HepG2 (cell line): ENCODE results near the gene PHACTR1. TPM values are rescaled to one million over a fixed set of nuclear protein-coding genes. Genes with fewer than 3 reads are reported as not detected.

Experiments
- GABPA ChIP-seq, 2 experiments: IDR thresholded peaks; 2 replicates each; pipeline ENCODE4 v1.6.1; 2011 to 2016; ENCODE audit warnings: low read depth in 2 of 2, low read length in 1 of 2, missing biosample characterization in 1 of 2, missing genetic modification characterization in 1 of 2
- SOX5 ChIP-seq: IDR thresholded peaks from 2 replicates; pipeline ENCODE4 v1.6.1; 2016; ENCODE audit warnings: borderline replicate concordance
- TCF7L2 ChIP-seq: IDR thresholded peaks from 2 replicates; pipeline ENCODE4 v1.6.1; 2011; ENCODE audit warnings: mild to moderate bottlenecking, low read depth, low read length, moderate library complexity
- ZNF253 ChIP-seq: sonication (generic); formaldehyde crosslinking; IDR thresholded peaks from 2 replicates; pipeline ENCODE4 v1.8.0; 2022; ENCODE audit warnings: mild to moderate bottlenecking, missing genetic modification reagents, borderline replicate concordance
- ZNF317 ChIP-seq: sonication (generic); formaldehyde crosslinking; IDR thresholded peaks from 2 replicates; pipeline ENCODE4 v1.5.0; 2020; ENCODE audit warnings: mild to moderate bottlenecking, missing genetic modification reagents
- ZNF660 ChIP-seq: sonication (generic); formaldehyde crosslinking; IDR thresholded peaks from 2 replicates; pipeline ENCODE4 v1.5.1; 2020; ENCODE audit warnings: mild to moderate bottlenecking, low read depth, missing genetic modification reagents, borderline replicate concordance
- ZNF670 ChIP-seq: sonication (generic); formaldehyde crosslinking; IDR thresholded peaks from 2 replicates; pipeline ENCODE4 v1.8.0; 2022; ENCODE audit warnings: mild to moderate bottlenecking, missing genetic modification reagents, borderline replicate concordance
- polyA plus RNA-seq, 8 experiments: library from polyadenylated mRNA; depleted of rRNA in 3 of 8; stranded (reverse) in 7 of 8; unstranded in 1 of 8; fragments of >200 nt; fragmentation: Illumina TruSeq in 4 of 8; extraction: Trizol in 4 of 8; gene quantifications; 2 replicates each; pipeline versions ENCODE4 v1.2.1 to v1.2.3, GENCODE V29; 2011 to 2016; ENCODE audit warnings: low read depth in 4 of 8, missing spikeins in 1 of 8, mixed read lengths in 1 of 8; ENCODE audit not compliant: insufficient read depth in 1 of 8
- total RNA-seq, 5 experiments: library from RNA; depleted of rRNA; stranded (reverse); fragments of >200 nt; fragmentation: Illumina TruSeq; extraction: Trizol; gene quantifications; 2 replicates each; pipeline ENCODE4 v1.2.3, GENCODE V29; 2016; ENCODE audit warnings: low read depth in 1 of 5
- TF ChIP-seq, protein P1 (sequence below): sonication (generic); formaldehyde crosslinking; IDR thresholded peaks from 2 replicates; pipeline ENCODE4 v1.4.0; 2020; ENCODE audit warnings: missing genetic modification reagents
- TF ChIP-seq, protein P2 (sequence below): sonication (generic); formaldehyde crosslinking; IDR thresholded peaks from 2 replicates; pipeline ENCODE4 v1.4.0; 2020; ENCODE audit warnings: missing genetic modification reagents, borderline replicate concordance
- TF ChIP-seq, protein P3 (sequence below): sonication (generic); formaldehyde crosslinking; IDR thresholded peaks from 2 replicates; pipeline ENCODE4 v1.5.1; 2020; ENCODE audit warnings: mild to moderate bottlenecking, missing genetic modification reagents, moderate library complexity
- TF ChIP-seq, protein P4 (sequence below): sonication (generic); formaldehyde crosslinking; IDR thresholded peaks from 2 replicates; pipeline ENCODE4 v1.5.0; 2020; ENCODE audit warnings: missing genetic modification reagents, mild to moderate bottlenecking, borderline replicate concordance
- TF ChIP-seq, protein P5 (sequence below): IDR thresholded peaks from 2 replicates; pipeline ENCODE4 v1.6.1; 2016; ENCODE audit warnings: missing compliant biosample characterization, missing genetic modification reagents, borderline replicate concordance
- TF ChIP-seq, protein P6 (sequence below): sonication (generic); formaldehyde crosslinking; IDR thresholded peaks from 2 replicates; pipeline ENCODE4 v1.4.0; 2020; ENCODE audit warnings: missing genetic modification reagents, borderline replicate concordance

PHACTR1 gene
- total and polyA plus RNA-seq, 2 of the 13 experiments (the other 11 are each of a cell fraction or from before 2014, with no cell fraction given): 0.09 TPM; not detected in 1

DNA sequence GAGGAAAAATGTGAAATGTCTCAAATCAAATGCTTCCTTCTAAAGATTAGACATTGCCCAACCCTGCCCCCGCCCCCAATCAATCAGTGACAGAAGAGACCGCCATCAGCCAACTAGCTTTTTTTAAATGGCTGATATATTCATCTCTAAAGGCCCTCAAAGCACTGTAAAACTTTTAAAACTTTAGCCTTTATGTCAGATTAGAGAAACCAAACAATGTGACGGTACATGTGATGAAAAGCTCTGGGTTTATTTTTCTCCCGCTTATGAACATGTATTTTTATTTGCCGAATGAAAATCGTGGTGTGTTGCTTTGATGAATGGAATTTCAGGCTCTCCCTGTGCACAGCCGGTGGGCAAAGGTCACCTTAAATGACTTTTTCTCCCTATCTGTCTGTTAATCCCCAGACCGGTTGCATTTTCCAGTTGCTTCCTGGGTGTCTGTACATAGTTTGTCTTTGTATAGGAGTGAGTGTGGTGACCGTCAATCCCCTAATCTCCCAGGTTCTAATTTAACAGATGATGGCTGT is 573.3 kb downstream of the PHACTR1 start (continued):
- TF ChIP-seq, protein P1, sequence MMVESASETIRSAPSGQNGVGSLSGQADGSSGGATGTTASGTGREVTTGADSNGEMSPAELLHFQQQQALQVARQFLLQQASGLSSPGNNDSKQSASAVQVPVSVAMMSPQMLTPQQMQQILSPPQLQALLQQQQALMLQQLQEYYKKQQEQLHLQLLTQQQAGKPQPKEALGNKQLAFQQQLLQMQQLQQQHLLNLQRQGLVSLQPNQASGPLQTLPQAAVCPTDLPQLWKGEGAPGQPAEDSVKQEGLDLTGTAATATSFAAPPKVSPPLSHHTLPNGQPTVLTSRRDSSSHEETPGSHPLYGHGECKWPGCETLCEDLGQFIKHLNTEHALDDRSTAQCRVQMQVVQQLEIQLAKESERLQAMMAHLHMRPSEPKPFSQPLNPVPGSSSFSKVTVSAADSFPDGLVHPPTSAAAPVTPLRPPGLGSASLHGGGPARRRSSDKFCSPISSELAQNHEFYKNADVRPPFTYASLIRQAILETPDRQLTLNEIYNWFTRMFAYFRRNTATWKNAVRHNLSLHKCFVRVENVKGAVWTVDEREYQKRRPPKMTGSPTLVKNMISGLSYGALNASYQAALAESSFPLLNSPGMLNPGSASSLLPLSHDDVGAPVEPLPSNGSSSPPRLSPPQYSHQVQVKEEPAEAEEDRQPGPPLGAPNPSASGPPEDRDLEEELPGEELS (CRISPR knock-in tag): peak; percentile 86; the same call in 1 of the 2 replicates
- TF ChIP-seq, protein P2, sequence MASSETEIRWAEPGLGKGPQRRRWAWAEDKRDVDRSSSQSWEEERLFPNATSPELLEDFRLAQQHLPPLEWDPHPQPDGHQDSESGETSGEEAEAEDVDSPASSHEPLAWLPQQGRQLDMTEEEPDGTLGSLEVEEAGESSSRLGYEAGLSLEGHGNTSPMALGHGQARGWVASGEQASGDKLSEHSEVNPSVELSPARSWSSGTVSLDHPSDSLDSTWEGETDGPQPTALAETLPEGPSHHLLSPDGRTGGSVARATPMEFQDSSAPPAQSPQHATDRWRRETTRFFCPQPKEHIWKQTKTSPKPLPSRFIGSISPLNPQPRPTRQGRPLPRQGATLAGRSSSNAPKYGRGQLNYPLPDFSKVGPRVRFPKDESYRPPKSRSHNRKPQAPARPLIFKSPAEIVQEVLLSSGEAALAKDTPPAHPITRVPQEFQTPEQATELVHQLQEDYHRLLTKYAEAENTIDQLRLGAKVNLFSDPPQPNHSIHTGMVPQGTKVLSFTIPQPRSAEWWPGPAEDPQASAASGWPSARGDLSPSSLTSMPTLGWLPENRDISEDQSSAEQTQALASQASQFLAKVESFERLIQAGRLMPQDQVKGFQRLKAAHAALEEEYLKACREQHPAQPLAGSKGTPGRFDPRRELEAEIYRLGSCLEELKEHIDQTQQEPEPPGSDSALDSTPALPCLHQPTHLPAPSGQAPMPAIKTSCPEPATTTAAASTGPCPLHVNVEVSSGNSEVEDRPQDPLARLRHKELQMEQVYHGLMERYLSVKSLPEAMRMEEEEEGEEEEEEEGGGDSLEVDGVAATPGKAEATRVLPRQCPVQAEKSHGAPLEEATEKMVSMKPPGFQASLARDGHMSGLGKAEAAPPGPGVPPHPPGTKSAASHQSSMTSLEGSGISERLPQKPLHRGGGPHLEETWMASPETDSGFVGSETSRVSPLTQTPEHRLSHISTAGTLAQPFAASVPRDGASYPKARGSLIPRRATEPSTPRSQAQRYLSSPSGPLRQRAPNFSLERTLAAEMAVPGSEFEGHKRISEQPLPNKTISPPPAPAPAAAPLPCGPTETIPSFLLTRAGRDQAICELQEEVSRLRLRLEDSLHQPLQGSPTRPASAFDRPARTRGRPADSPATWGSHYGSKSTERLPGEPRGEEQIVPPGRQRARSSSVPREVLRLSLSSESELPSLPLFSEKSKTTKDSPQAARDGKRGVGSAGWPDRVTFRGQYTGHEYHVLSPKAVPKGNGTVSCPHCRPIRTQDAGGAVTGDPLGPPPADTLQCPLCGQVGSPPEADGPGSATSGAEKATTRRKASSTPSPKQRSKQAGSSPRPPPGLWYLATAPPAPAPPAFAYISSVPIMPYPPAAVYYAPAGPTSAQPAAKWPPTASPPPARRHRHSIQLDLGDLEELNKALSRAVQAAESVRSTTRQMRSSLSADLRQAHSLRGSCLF (CRISPR knock-in tag): no peak
- no peak for TF ChIP-seq ZNF253 (CRISPR knock-in tag)
- 0 out of 2 replicates have a peak, but pooled peaks have one; percentile 70 for TF ChIP-seq ZNF670 (CRISPR knock-in tag)
- TF ChIP-seq GABPA (IDR thresholded peaks at IDR 0.05; ENCODE audit: low read depth, low read length): no peak
- TF ChIP-seq GABPA (CRISPR knock-in tag; IDR thresholded peaks at IDR 0.05; ENCODE audit: low read depth): peak; percentile 44; the same call in 1 of the 2 replicates
- TF ChIP-seq, protein P3, sequence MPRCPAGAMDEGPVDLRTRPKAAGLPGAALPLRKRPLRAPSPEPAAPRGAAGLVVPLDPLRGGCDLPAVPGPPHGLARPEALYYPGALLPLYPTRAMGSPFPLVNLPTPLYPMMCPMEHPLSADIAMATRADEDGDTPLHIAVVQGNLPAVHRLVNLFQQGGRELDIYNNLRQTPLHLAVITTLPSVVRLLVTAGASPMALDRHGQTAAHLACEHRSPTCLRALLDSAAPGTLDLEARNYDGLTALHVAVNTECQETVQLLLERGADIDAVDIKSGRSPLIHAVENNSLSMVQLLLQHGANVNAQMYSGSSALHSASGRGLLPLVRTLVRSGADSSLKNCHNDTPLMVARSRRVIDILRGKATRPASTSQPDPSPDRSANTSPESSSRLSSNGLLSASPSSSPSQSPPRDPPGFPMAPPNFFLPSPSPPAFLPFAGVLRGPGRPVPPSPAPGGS (CRISPR knock-in tag): no peak
- TF ChIP-seq, protein P4, sequence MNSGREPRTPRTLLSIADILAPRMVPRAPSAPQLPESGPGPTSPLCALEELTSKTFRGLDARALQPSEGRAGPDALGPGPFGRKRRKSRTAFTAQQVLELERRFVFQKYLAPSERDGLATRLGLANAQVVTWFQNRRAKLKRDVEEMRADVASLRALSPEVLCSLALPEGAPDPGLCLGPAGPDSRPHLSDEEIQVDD: no peak
- TF ChIP-seq TCF7L2: peak; percentile 65
- TF ChIP-seq ZNF317 (CRISPR knock-in tag): peak; percentile 42; the same call in 1 of the 2 replicates
- no peak for TF ChIP-seq ZNF660 (CRISPR knock-in tag)
- TF ChIP-seq, protein P5, sequence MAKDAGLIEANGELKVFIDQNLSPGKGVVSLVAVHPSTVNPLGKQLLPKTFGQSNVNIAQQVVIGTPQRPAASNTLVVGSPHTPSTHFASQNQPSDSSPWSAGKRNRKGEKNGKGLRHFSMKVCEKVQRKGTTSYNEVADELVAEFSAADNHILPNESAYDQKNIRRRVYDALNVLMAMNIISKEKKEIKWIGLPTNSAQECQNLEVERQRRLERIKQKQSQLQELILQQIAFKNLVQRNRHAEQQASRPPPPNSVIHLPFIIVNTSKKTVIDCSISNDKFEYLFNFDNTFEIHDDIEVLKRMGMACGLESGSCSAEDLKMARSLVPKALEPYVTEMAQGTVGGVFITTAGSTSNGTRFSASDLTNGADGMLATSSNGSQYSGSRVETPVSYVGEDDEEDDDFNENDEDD: no peak; the same call in 1 of the 2 replicates
- 0 out of 2 replicates have a peak, but pooled peaks have one; percentile 68 for TF ChIP-seq SOX5
- TF ChIP-seq, protein P6, sequence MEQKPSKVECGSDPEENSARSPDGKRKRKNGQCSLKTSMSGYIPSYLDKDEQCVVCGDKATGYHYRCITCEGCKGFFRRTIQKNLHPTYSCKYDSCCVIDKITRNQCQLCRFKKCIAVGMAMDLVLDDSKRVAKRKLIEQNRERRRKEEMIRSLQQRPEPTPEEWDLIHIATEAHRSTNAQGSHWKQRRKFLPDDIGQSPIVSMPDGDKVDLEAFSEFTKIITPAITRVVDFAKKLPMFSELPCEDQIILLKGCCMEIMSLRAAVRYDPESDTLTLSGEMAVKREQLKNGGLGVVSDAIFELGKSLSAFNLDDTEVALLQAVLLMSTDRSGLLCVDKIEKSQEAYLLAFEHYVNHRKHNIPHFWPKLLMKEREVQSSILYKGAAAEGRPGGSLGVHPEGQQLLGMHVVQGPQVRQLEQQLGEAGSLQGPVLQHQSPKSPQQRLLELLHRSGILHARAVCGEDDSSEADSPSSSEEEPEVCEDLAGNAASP (CRISPR knock-in tag): peak; percentile 93
